HG02623 (cell line): ENCODE results near the gene WDPCP.
"Not testable (repeated sequence)": the region's sequence is repeated elsewhere in the genome, so short reads cannot be mapped to it uniquely, and the experiment has no call there.

Experiments used
- ATAC-seq: cut with Tn5 transposase; IDR thresholded peaks from one replicate; pipeline ENCODE4 v1.9.1; 2021; ENCODE audit warnings: moderate library complexity; ENCODE audit not compliant: unreplicated experiment

Gene WDPCP

GRCh38 chr2:63469313-63469712, 119.0 kb downstream of the WDPCP start:
- ATAC-seq, result not testable (repeated sequence)

DNA sequence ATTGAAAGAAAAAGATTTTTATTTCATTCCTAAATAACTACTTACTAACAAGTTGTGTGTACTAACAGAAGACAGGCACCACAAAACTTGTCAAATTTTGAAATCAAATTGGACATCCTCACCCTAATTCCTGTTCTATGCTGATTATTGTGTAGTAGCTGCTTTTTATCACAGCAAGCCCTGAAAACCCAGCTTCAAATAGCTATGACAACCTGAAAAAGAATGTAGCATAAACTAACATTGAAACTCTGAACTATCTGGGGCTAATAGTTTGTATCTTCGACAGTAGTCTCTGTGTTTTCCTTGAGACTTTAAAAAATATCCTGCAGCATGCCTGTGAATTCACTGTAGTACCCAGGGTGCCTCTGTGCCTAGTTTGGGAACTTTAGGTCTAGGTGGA, 122.6 kb downstream of the WDPCP start:
- no peak for ATAC-seq

- ATAC-seq, result no peak
Measured at GRCh38 chr2:63463142-63463541, 125.1 kb downstream of the WDPCP start.

DNA sequence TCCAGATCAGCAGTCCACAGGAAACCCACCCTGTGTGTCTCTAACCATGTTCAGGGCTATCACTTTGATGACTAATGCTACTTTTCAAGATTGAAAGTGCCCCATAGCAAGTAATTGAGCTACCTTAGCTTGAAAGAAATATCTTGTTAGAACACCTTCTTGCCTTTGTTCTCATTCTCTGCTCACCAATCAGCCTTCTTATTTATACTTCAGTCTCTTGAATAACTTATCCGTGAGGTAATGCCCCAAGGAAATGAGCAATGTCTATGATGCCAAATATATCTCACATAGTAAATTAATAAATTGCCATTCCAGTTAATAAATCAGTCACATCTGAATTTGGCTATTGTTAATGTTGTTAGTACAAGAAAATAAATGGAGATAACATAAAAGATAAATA, 141.6 kb downstream of the WDPCP start:
- no peak for ATAC-seq

GRCh38 chr2:63444565-63445288, 143.6 kb downstream of the WDPCP start:
- ATAC-seq, result no peak

GRCh38 chr2:63440612-63441011, 147.7 kb downstream of the WDPCP start:
- ATAC-seq, result no peak

DNA sequence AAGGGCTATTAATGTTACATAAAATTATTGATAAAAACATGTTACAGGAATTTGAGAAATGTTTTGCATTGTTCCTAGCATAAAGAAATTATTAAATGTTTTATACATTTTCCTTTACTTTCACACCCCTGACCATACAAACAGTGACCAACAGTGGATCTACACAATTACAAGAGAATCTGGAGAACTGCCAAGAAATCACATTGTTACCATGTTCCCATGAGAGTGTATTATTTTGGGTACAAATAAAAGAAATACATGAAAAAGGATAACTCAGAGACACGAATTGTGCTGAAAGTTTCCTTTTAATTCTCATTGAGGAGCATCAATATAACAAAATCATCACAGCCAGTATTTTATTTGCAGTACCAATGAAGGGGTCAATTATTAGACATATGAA, 150.1 kb downstream of the WDPCP start:
- no peak for ATAC-seq

DNA sequence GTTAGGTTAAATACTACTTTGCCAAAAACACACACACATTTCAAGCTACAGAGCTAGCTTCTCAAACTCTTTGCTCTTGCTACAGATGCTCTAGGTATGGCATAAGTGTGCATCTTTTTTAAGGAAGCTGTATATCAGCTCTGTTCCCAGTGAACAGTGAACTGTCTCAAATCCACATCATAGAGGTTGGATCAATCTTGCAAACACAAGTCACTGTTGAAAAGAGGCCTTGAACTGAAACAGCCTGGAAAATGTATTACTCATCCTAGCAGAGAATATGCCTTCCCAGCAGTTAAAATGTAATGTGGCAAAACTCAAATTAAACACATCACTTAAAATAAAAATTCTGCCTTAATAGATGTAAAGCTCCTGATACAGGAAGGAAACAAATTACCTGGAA, 151.8 kb downstream of the WDPCP start:
- ATAC-seq, result no peak

- ATAC-seq, result no peak
Measured at GRCh38 chr2:63435070-63435469, 153.2 kb downstream of the WDPCP start.

DNA sequence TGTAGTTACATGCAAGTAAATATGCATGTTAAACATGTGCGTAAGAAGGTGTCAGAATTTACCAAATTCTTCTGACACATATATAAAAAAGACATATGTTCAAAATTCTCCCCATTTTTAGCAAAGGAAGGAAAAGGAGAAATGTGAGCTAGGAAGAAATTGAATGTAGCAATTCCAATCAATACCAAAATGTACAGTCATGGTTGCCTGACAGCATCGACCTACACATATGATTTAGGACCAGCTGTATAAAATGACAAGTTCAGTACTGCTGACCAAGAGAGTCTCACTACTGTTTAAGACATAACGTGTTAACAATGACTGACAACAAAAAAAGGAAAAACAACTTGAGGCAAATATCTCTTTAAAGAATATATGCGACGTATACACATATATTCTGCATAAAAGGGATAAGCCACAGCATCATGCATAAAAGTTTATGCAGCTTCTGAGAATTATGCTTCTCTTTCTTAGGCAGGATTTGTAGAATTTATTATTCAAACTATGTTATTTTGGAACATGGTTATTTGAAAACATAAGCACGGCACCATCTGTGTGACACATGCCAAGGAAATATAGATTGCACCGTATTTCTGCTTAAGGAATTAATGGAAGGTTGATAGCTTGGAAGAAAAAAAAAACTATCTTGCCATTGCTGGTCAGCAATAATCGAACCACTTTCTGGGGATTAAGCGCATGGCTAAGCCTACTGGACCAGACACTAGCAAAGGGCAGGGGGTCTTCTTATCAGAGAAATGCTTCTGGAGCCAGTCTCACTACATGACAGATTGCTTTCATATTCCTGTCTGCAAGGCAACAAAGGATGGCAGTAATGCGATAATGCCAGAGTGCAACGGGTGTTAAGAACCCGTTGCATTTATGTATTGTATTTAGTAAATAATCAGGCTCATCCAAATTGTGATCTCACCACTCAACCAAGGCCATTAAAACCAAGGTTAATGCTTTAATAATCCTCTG, 154.0 kb downstream of the WDPCP start:
- no peak for ATAC-seq

- no peak for ATAC-seq
Measured at GRCh38 chr2:63432373-63432772, 155.9 kb downstream of the WDPCP start.

- no peak for ATAC-seq
Measured at GRCh38 chr2:63425606-63426005, 162.7 kb downstream of the WDPCP start.

GRCh38 chr2:63425079-63425416, 163.2 kb downstream of the WDPCP start:
- ATAC-seq, result no peak

DNA sequence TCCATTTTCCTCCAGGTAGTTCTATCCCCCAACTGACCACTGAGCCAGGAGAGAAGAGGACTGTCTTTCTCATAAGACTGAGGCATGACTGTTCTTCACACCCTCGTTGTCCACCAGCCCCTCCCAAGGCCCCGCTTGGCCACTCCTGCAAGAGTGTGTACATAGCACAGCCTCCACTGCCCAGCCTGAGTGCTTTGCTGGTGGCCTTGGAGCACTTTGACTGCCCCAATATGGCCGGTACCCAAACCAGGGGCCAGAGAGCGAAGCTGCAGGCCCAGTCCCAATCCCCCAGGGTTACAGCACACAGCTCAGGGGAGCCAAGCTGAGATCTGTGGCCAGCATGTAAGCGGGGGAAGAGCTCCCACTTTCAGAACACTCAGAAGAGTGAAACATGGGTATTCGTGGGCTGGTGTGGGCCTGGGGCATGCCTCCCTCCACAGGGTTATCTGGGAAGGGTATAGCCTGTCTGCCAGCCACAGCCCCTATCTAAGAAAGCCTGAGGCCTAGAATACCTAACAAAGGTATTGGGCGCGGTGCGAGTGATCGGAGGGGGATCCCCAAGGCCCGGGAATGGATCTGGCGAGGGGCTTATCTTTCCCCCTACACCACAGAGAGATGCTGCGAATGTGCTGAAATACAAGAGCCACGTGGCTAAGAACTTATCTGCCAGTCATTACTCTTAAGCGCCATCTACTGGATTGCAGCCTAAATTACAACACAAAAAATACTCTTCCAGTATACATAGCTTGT, 163.8 kb downstream of the WDPCP start:
- peak; percentile 82 for ATAC-seq

DNA sequence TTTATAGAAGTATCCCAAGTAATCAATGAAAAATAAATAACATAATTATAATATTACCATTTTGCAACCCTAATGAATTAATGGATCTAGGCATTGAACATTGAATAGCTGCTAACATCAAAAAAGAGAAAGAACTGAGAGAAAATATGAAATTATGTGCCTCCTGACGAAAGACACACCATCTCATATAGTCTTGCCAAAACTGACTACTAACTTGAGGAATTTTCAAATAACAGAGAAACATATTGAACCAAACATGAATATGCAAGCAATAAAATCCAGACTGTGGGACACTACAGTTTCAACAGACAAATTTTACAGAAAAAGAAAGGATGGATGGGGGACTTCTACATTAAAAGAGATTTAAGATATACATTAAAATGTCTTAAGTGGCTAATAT, 165.7 kb downstream of the WDPCP start:
- no peak for ATAC-seq

- no peak for ATAC-seq
Measured at GRCh38 chr2:63408530-63408929, 179.7 kb downstream of the WDPCP start.

DNA sequence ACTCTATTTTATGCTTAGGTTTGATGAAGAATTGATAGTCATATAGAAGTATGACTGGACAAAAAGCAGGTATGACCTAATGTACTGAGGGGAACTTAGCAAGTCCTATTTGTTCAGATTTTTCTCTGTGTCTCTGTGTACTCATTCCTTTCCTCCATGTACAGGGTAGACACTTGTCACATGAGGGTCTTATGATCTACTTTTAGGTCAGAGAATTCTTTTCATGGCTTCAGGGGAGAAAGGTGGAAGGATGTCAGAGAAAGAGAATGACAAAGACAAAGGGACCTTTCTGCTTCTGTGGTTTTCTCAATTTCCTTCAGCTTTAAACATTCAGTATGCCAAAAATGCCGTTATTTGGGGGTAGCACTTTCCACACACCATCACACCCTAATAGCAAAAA, 181.6 kb downstream of the WDPCP start:
- ATAC-seq, result no peak

- no peak for ATAC-seq
Measured at GRCh38 chr2:63403820-63404219, 184.5 kb downstream of the WDPCP start.

GRCh38 chr2:63402889-63403288, 185.4 kb downstream of the WDPCP start:
- ATAC-seq, result not testable (repeated sequence)

GRCh38 chr2:63399156-63399555, 189.1 kb downstream of the WDPCP start:
- ATAC-seq, result no peak

- no peak for ATAC-seq
Measured at GRCh38 chr2:63379451-63379850, 208.8 kb downstream of the WDPCP start.
